ENCODE measurements around the gene CUBN. TPM values are rescaled to one million over a fixed set of nuclear protein-coding genes. Genes with fewer than 3 reads are reported as not detected.

Gene CUBN
- total RNA-seq, 1 donor from 2014 or later, result 2.5 TPM

DNA sequence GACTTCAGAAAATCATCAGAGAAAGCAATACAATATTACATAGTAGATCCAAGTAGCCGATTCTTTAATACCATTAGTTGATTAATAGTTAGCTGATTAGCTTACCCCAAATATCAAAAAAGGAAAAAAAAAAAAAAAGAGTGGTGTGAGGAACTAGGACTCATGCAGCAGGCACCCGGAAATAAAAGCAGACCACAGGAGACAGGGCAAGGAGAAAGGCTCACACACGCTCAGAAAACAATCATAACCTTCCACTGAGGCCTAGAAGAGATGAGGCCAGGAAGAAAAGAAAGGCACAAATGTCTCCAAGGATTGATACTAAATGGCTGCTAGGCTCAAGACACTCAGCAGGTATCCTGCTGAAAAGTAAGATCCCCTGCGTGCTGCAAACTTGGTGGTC lies 45.9 kb upstream of the CUBN start:
- intact Hi-C loops (cut with micrococcal nuclease), result no loop called here
- no peak for ATAC-seq (ENCODE audit: low read depth)
- H3K4me1 Mint-ChIP-seq, result peaks cover 7% of the 10 kb centered on the region

DNA sequence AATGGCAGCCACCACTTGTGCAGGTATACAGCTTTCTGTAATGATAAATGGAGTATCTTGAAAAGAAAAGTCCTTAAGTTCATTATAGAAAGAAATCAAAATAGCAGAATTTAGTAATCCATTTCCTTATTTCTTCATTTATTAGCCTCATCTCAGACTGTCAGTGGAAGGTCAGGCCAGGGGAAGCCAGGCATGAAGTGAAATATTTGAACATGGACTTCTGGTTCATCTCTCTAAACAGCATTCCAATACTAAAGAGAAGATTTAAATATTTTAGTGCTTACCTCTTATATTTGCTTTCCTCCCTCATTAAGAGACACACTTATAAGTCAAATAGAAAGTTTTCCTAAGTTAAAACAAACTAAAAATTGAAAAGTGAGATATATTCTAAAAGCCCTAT lies 45.0 kb upstream of the CUBN start:
- ATAC-seq (ENCODE audit: low read depth) (no peak), DNase-seq (no peak)
- Mint-ChIP-seq H3K4me1 (peaks cover 7% of the 10 kb centered on the region), H3K27me3 (no peaks in the 10 kb centered on the region), H3K9me3 (no peaks in the 10 kb centered on the region), H3K4me3 (no peak overlapping the region), H3K36me3 (ENCODE audit: low read depth) (peaks cover 13% of the 10 kb centered on the region), H3K27ac (no peak overlapping the region)
- CTCF ChIA-PET, result no interaction called here
- intact Hi-C loops (cut with micrococcal nuclease), result no loop called here
- TF ChIP-seq, protein P1, sequence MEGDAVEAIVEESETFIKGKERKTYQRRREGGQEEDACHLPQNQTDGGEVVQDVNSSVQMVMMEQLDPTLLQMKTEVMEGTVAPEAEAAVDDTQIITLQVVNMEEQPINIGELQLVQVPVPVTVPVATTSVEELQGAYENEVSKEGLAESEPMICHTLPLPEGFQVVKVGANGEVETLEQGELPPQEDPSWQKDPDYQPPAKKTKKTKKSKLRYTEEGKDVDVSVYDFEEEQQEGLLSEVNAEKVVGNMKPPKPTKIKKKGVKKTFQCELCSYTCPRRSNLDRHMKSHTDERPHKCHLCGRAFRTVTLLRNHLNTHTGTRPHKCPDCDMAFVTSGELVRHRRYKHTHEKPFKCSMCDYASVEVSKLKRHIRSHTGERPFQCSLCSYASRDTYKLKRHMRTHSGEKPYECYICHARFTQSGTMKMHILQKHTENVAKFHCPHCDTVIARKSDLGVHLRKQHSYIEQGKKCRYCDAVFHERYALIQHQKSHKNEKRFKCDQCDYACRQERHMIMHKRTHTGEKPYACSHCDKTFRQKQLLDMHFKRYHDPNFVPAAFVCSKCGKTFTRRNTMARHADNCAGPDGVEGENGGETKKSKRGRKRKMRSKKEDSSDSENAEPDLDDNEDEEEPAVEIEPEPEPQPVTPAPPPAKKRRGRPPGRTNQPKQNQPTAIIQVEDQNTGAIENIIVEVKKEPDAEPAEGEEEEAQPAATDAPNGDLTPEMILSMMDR (IDR thresholded peaks at IDR 0.05), result no peak
- POLR2A ChIA-PET, result no interaction called here

More for the DNA sequence above, 45.9 kb upstream of the CUBN start:
- Mint-ChIP-seq H3K27ac (no peak overlapping the region), H3K27me3 (no peaks in the 10 kb centered on the region), H3K9me3 (no peaks in the 10 kb centered on the region), H3K36me3 (ENCODE audit: low read depth) (peaks cover 13% of the 10 kb centered on the region), H3K4me3 (no peak overlapping the region)
- POLR2A ChIA-PET, result interaction anchor here (0.7 to 2.1 kb wide), 2 partner anchors 55 to 610 kb away, joined by 5 to 9 read pairs; no protein-coding TSS in a partner anchor
- CTCF ChIA-PET, result interaction anchor here (1.5 kb wide), 1 partner anchor 55 kb away, joined by 8 read pairs; no protein-coding TSS in a partner anchor
- TF ChIP-seq, protein P1 (IDR thresholded peaks at IDR 0.05), result no peak
- DNase-seq, result no peak

DNA sequence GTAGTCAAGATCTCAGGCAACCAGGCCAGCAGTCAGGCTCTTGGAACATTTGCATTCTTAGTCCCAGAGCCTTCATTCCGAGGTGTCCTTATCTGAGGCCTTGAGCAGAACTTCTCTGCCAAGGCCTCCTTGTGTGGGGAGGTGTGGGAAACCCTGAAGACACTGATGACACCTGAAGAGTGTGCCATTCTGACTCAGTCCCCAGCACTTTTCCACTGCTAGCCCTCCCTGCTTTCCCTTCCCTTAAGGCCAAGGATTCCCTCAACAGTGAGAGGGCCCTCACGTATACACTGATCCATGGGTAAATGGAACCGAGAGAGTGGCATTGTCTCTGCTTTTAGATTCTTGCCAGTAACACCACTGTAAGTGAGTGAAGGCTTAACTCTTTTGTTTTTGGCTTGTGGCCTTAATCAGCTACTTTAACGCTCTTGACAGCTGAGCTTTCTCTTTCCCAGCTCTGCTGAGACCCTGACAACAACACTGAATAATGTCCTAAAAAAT lies 41.6 kb upstream of the CUBN start:
- Mint-ChIP-seq H3K36me3 (ENCODE audit: low read depth) (peaks cover 17% of the 10 kb centered on the region), H3K4me1 (peaks cover 7% of the 10 kb centered on the region), H3K27ac (no peak overlapping the region), H3K9me3 (no peaks in the 10 kb centered on the region), H3K27me3 (no peaks in the 10 kb centered on the region), H3K4me3 (no peak overlapping the region)
- DNase-seq (no peak), ATAC-seq (ENCODE audit: low read depth) (no peak)
- POLR2A ChIA-PET, result no interaction called here
- CTCF ChIA-PET, result interaction anchor here (1.2 kb wide), 1 partner anchor 59 kb away, joined by 3 read pairs; no protein-coding TSS in a partner anchor
- intact Hi-C loops (cut with micrococcal nuclease), result no loop called here
- TF ChIP-seq, protein P1 (IDR thresholded peaks at IDR 0.05), result no peak

DNA sequence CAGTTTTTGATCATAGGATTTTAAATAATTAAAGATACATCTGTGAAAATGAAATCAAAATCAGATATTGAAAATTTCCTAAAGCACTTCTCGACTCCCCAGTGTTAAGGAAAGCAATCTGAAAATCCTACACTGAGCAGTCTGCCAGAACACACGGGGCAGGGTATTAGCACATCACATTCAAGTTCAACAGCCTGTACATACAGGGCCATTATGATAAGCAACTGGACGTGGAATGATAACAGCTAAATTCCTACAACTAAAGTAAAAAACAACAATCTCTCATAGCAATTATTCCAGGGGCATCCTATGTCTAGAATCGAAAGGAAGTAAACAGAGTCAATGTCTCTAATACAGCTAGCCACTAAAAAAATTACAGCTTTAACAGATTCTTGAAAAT lies 40.2 kb upstream of the CUBN start:
- H3K9me3 Mint-ChIP-seq, result no peaks in the 10 kb centered on the region
- intact Hi-C loops (cut with micrococcal nuclease), result no loop called here
- H3K4me3 Mint-ChIP-seq, result no peak overlapping the region
- DNase-seq (no peak), ATAC-seq (ENCODE audit: low read depth) (no peak)
- H3K27ac Mint-ChIP-seq, result no peak overlapping the region
- CTCF ChIA-PET, result no interaction called here
- POLR2A ChIA-PET, result no interaction called here
- H3K27me3 Mint-ChIP-seq, result no peaks in the 10 kb centered on the region
- peaks cover 17% of the 10 kb centered on the region for H3K36me3 Mint-ChIP-seq (ENCODE audit: low read depth)
- TF ChIP-seq, protein P1 (IDR thresholded peaks at IDR 0.05), result no peak
- no peaks in the 10 kb centered on the region for H3K4me1 Mint-ChIP-seq

DNA sequence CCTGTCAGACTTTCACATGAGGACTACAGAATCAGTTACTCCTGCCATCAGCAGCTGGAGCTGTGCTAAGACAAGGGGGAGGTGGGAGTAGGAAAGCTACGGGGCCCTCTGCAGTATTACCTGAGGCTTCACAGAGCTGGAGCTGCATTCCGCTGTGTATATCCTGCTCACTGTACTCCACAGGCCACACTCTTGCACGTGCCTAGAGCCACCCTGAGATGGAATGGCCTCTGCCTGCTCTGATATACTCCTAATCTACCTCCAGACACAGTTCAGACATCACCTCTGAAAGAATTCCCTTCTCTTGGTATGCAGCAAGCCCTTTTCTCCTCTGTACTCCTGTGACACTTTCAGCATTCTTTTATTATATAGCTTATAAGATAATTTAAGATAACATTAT lies 37.1 kb upstream of the CUBN start:
- H3K27me3 Mint-ChIP-seq, result no peaks in the 10 kb centered on the region
- no peak overlapping the region for H3K27ac Mint-ChIP-seq
- intact Hi-C loops (cut with micrococcal nuclease), result no loop called here
- DNase-seq (no peak), ATAC-seq (ENCODE audit: low read depth) (no peak)
- POLR2A ChIA-PET, result no interaction called here
- no peaks in the 10 kb centered on the region for H3K4me1 Mint-ChIP-seq
- CTCF ChIA-PET, result no interaction called here
- no peaks in the 10 kb centered on the region for H3K9me3 Mint-ChIP-seq
- peaks cover 11% of the 10 kb centered on the region for H3K36me3 Mint-ChIP-seq (ENCODE audit: low read depth)
- TF ChIP-seq, protein P1 (IDR thresholded peaks at IDR 0.05), result no peak
- H3K4me3 Mint-ChIP-seq, result no peak overlapping the region

Data from activated B cell treated with CpG ODN at 0.5 μM for 24 hours (primary cell).